Measurements from ENCODE around the gene CARM1.
A peak's percentile ranks its signal among the peaks of the same experiment; 100 is the strongest.
"Not testable (repeated sequence)": the region's sequence is repeated elsewhere in the genome, so short reads cannot be mapped to it uniquely, and the experiment has no call there.

CARM1 gene

DNA sequence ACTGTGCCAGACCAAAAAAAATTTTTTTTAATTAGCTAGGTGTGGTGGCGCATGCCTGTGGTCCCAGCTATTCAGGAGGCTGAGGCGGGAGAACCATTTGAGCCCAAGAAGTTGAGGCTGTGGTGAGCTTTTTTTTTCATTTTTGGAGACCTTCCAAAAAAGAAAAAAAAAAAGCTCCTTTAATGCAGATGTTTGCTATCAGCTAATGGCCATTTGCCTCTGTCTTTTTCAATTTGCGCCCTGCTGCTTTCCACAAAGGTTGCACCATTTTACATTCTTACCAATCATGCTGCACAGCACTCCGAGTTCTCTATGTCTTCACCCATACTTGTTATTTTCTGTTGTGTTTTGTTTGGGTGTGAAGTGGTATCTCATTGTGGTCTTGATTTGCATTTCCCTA is 73.9 kb downstream of the CARM1 start:
- no peak for DNase-seq (ENCODE audit: low read depth)
- TF ChIP-seq, protein P1, sequence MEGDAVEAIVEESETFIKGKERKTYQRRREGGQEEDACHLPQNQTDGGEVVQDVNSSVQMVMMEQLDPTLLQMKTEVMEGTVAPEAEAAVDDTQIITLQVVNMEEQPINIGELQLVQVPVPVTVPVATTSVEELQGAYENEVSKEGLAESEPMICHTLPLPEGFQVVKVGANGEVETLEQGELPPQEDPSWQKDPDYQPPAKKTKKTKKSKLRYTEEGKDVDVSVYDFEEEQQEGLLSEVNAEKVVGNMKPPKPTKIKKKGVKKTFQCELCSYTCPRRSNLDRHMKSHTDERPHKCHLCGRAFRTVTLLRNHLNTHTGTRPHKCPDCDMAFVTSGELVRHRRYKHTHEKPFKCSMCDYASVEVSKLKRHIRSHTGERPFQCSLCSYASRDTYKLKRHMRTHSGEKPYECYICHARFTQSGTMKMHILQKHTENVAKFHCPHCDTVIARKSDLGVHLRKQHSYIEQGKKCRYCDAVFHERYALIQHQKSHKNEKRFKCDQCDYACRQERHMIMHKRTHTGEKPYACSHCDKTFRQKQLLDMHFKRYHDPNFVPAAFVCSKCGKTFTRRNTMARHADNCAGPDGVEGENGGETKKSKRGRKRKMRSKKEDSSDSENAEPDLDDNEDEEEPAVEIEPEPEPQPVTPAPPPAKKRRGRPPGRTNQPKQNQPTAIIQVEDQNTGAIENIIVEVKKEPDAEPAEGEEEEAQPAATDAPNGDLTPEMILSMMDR (conservative IDR thresholded peaks at IDR 0.05; ENCODE audit: low read length), result no peak
- H3K4me3 ChIP-seq (ENCODE audit: low read length), result no peak overlapping the region

DNA sequence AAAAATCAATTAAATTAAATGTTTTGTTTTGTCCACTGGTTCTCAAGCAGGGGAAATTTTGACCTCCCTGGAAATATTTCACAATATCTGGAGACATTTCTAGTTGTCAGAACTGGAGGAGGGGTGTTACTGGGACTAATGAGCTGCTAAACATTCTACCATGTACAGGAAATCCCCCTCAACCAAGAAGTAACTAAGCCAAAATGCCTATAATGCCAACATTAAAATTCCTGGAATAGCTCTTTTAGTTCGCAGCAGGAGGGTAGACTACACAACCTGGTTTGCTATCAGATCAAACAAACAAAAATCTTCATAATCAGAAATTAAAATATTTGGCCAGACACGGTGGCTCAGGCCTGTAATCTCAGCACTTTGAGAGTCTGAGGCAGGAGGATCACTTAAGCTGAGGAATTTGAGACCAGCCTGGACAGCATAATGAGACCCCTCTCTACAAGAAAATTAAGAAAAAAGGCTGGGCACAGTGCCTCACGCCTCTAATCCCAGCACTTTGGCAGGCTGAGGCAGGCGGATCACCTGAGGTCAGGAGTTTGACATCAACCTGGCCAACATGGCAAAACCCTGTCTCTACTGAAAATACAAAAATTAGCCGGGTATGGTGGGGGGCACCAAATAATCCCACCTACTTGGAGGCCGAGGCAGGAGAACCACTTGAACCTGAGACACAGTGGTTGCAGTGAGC is 75.8 kb downstream of the CARM1 start:
- DNase-seq (ENCODE audit: low read depth), result peak; percentile 79
- TF ChIP-seq, protein P1 (conservative IDR thresholded peaks at IDR 0.05; ENCODE audit: low read length), result no peak
- H3K4me3 ChIP-seq (ENCODE audit: low read length), result no peak overlapping the region

DNA sequence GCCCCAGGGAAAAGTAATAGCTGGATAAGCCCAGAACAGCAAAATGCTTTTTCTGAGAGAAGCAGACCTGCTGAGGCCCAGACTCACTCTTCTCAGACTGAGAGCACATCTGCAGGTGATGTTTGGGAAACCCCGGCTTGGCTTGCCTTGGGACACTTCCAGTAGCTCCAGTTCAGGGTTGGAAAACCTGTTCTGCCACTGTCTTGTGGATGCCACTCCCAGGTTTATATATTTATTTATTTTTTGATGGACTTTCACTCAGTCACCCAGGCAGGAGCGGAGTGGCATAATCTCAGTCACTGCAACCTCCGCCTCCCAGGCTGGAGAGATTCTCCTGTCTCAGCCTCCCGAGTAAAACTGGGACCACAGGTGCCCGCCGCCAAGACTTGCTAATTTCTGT is 81.5 kb downstream of the CARM1 start:
- no peak overlapping the region for H3K4me3 ChIP-seq (ENCODE audit: low read length)
- DNase-seq (ENCODE audit: low read depth), result no peak
- TF ChIP-seq, protein P1 (conservative IDR thresholded peaks at IDR 0.05; ENCODE audit: low read length), result no peak

DNA sequence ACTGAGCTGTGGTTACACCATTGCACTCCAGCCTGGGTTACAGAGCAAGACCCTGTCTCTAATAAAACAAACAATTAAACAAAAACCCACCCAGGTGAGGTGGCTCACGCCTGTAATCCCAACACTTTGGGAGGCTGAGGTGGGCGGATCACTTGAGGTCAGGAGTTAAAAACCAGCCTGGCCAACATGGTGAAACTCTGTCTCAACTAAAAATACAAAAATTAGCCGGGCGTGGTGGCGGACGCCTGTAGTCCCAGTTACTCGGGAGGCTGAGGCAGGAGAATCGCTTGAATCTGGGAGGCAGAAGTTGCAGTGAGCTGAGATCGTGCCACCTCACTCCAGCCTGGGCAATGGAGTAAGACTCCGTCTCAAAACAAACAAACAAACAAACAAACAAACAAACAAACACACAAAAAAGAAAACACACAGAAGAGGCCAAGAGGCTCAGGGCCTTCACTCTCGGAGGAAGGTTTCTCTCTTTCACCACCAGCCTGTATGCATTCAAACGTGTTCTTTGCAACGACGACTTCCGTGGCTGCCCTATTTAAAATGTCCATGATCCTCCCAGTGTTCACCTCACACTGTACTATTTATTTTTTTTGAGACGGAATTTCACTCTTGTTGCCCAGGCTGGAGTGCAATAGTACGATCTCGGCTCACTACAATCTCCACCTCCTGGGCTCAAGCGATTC is 88.1 kb downstream of the CARM1 start:
- not testable (repeated sequence) for H3K4me3 ChIP-seq (ENCODE audit: low read length); DNase-seq (ENCODE audit: low read depth)

DNA sequence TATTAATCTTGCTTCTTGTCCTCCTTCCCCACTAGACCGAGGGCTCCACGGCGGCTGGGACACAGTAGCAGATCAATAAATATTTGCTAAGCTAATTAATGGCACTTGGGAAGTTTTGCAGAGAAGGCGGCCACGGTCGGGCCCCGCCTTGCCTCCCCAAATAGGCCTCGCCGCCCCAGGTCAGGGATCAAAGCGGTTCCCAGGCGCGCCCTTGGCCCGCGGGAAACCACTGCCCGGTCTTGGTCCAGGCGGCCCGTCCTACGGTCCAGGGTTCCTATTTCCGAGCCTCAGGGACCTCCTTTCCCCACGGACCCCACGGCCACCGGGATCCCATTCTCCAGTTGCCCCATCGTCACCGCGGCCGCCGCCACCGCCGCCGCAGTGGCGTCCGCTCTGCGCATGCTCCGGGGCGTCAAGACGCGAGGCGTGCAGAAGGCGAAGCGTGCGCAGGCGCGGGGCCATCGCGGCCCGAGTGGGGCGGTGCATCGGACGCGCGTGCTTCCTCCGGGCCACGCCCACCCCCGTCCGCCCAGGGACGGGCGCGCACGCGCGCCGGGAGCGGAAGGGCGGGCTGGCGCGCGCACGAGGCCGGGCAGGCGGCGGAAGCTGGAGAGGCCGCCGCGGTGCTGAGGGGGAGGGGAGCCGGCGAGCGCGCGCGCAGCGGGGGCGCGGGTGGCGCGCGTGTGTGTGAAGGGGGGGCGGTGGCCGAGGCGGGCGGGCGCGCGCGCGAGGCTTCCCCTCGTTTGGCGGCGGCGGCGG is 89.1 kb downstream of the CARM1 start, which contains the start of gene SMARCA4:
Gene SMARCA4 (plus strand): TSS at position 717 of the 759 bp plus-strand sequence. CDS start 23,122 bp downstream, outside the sequence.
- peak within 1 kb of the TSS; percentile 90 for H3K4me3 ChIP-seq (ENCODE audit: low read length)
- peak; percentile 94 for DNase-seq (ENCODE audit: low read depth)
- TF ChIP-seq, protein P1 (conservative IDR thresholded peaks at IDR 0.05; ENCODE audit: low read length), result no peak

DNA sequence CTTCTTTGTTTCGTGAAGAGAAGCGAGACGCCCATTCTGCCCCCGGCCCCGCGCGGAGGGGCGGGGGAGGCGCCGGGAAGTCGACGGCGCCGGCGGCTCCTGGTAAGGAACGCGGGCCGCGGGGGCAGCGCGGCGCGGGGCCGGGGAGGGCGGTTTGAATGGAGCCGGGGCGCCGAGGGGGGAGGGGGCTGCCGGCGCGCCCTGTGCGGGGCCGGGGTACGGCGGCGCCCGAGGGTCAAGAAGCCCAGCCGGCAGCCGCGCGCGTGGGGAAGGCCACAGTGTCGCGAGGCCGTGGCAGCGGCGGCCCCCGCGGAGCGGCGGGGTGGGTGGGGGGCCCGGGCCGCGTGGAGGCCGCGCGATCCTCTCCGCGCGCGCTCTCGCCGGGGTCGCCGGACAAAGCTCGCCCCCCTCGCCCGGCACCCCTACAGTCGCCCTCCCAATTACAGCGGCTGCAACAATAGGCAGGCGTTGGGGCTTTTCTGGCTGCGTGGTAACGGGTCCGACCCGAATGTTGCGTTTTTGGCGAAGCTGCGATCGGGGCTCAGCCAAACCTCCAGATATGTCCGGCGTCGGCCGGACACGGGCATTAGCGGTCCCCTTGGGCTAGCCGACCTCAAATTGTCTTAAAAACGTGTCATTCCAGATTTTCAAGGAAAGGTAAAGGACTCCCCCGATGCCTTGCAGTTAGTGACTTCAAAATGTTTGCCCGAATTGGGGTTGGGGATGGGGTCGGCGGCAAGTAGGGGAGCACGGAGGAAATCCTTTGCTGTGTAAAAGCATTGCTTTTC is 89.9 kb downstream of the CARM1 start:
- peak overlapping the region; percentile 90 for H3K4me3 ChIP-seq (ENCODE audit: low read length)
- TF ChIP-seq, protein P1 (conservative IDR thresholded peaks at IDR 0.05; ENCODE audit: low read length), result no peak
- peak; percentile 20 for DNase-seq (ENCODE audit: low read depth)

DNA sequence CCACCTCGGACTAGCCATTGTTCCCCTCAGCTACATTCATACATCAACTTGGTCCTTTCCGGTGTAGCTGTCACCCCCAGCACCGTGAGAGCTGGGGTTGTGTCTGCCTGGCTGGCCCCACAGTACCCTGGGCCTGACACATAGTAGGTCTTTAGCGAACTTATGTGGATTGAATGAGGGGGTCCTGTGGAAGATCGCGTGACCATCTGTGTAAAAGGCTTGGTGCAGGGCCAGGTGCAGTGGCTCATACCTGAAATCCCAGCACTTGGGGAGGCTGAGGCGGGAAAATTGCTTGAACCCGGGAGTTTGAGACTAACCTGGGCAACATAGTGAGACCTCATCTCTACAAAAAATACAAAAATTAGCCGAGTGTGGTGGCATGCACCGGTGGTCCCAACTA is 91.5 kb downstream of the CARM1 start:
- TF ChIP-seq, protein P1 (conservative IDR thresholded peaks at IDR 0.05; ENCODE audit: low read length), result no peak
- no peak overlapping the region; the same call in 1 of the 2 replicates for H3K4me3 ChIP-seq (ENCODE audit: low read length)

More for the DNA sequence above, 91.5 kb downstream of the CARM1 start:
- no peak for DNase-seq (ENCODE audit: low read depth)

Data from AG10803 (cell line).